Thymus (tissue), 11 donors: ENCODE results near the gene SLC19A2. TPM values are rescaled to one million over a fixed set of nuclear protein-coding genes. Genes with fewer than 3 reads are reported as not detected.
"Not testable (repeated sequence)": the region's sequence is repeated elsewhere in the genome, so short reads cannot be mapped to it uniquely, and the experiment has no call there.

Source experiments
- DNase-seq, 9 donors: peaks; one replicate each; pipeline ENCODE4 v3.0.0-alpha.2; 2013; ENCODE audit warnings: low spot score in 9 of 9, low read depth in 6 of 9, missing footprints in 1 of 9
- H3K27ac ChIP-seq, 2 donors: one replicate each; pipeline ENCODE4 v1.5.1; 2013; ENCODE audit warnings: control low read depth in 1 of 2, low read depth in 1 of 2, low read length in 1 of 2, mild to moderate bottlenecking in 1 of 2, moderate library complexity in 1 of 2
- H3K27me3 ChIP-seq, 2 donors: one replicate each; pipeline ENCODE4 v1.5.1; 2013; ENCODE audit warnings: low read length in 1 of 2; ENCODE audit not compliant: control insufficient read depth in 2 of 2, insufficient read depth in 1 of 2
- H3K36me3 ChIP-seq, 2 donors: one replicate each; pipeline ENCODE4 v1.5.1; 2013; ENCODE audit warnings: low read length in 1 of 2, mild to moderate bottlenecking in 1 of 2, moderate library complexity in 1 of 2; ENCODE audit not compliant: control insufficient read depth in 2 of 2, insufficient read depth in 2 of 2
- H3K4me1 ChIP-seq, 2 donors: one replicate each; pipeline ENCODE4 v1.5.1; 2013; ENCODE audit warnings: low read length in 2 of 2; ENCODE audit not compliant: control insufficient read depth in 2 of 2, insufficient read depth in 2 of 2
- H3K4me3 ChIP-seq, 2 donors: one replicate each; pipeline ENCODE4 v1.5.1; 2013; ENCODE audit warnings: low read length in 2 of 2, control low read depth in 1 of 2, mild to moderate bottlenecking in 1 of 2
- H3K9me3 ChIP-seq, 2 donors: one replicate each; pipeline ENCODE4 v1.5.1; 2013; ENCODE audit warnings: low read length in 1 of 2, mild to moderate bottlenecking in 1 of 2; ENCODE audit not compliant: control insufficient read depth in 2 of 2, insufficient read depth in 1 of 2
- WGBS: extraction: QIAGEN DNeasy Blood & Tissue Kit; methylation state at CpG from one replicate; pipeline ENCODE4 v1.1.7; 2013; 5-methylcytosine and 5-hydroxymethylcytosine counted together
- polyA plus RNA-seq: library from polyadenylated mRNA; stranded (reverse); fragments of 200-250 nt; gene quantifications from one replicate; pipeline ENCODE4 v1.2.3, GENCODE V29; 2013
- total RNA-seq: library from RNA; stranded (reverse); fragments of 120-200 nt; gene quantifications from one replicate; pipeline ENCODE4 v1.2.4, GENCODE V29; 2013
- donor health status: healthy.

SLC19A2 gene
- total and polyA plus RNA-seq, 2 donors: 4.6 to 22.7 TPM

- WGBS: 96% methylated on average over 3 of the region's 3 CpGs
- H3K36me3 ChIP-seq: no peaks in the 10 kb centered on the region
Measured at GRCh38 chr1:169511316-169512005, 25.7 kb upstream of the SLC19A2 start.

GRCh38 chr1:169510060-169510459 lies 24.3 kb upstream of the SLC19A2 start:
- no peaks in the 10 kb centered on the region for H3K9me3 ChIP-seq
- H3K36me3 ChIP-seq: no peaks in the 10 kb centered on the region
- WGBS: 93% methylated on average over 4 of the region's 4 CpGs
- peaks cover 0 to 3% of the 10 kb centered on the region in 2 donors for H3K4me1 ChIP-seq
- no peak overlapping the region for H3K4me3 ChIP-seq
- H3K27ac ChIP-seq: no peak overlapping the region
- H3K27me3 ChIP-seq: no peaks in the 10 kb centered on the region
- no peak for DNase-seq

More at GRCh38 chr1:169511316-169512005, 25.7 kb upstream of the SLC19A2 start:
- Histone ChIP-seq H3K4me3 (no peak overlapping the region), H3K27me3 (no peaks in the 10 kb centered on the region), H3K9me3 (no peaks in the 10 kb centered on the region), H3K27ac (no peak overlapping the region), H3K4me1 (peaks cover 0 to 3% of the 10 kb centered on the region in 2 donors)
- DNase-seq: no peak

GRCh38 chr1:169509354-169509753 lies 23.6 kb upstream of the SLC19A2 start:
- WGBS: 96% methylated on average over 1 of the region's 1 CpG
- Histone ChIP-seq H3K27ac (peak overlapping the region in 1 of 2 donors; percentile 52), H3K27me3 (no peaks in the 10 kb centered on the region), H3K9me3 (no peaks in the 10 kb centered on the region), H3K36me3 (no peaks in the 10 kb centered on the region), H3K4me1 (peaks cover 0 to 3% of the 10 kb centered on the region in 2 donors), H3K4me3 (no peak overlapping the region)
- DNase-seq: no peak

- H3K9me3 ChIP-seq: no peaks in the 10 kb centered on the region
- DNase-seq: peak in 2 of 9 donors; percentile 14 to 40
- WGBS: 27% methylated on average over 3 of the region's 3 CpGs
- H3K27ac ChIP-seq: peak overlapping the region; percentile 10 to 59
- H3K4me1 ChIP-seq: peaks cover 0 to 3% of the 10 kb centered on the region in 2 donors
- no peaks in the 10 kb centered on the region for H3K27me3 ChIP-seq
- no peaks in the 10 kb centered on the region for H3K36me3 ChIP-seq
- H3K4me3 ChIP-seq: no peak overlapping the region
Measured at GRCh38 chr1:169508432-169509338, 22.9 kb upstream of the SLC19A2 start.

- 92% methylated on average over 2 of the region's 2 CpGs for WGBS
- Histone ChIP-seq H3K27me3 (no peaks in the 10 kb centered on the region), H3K4me1 (peaks cover 0 to 3% of the 10 kb centered on the region in 2 donors), H3K9me3 (no peaks in the 10 kb centered on the region), H3K36me3 (no peaks in the 10 kb centered on the region), H3K27ac (no peak overlapping the region), H3K4me3 (no peak overlapping the region)
- no peak for DNase-seq
Measured at GRCh38 chr1:169507413-169507812, 21.7 kb upstream of the SLC19A2 start.

GRCh38 chr1:169503601-169504000 lies 17.9 kb upstream of the SLC19A2 start:
- not testable (repeated sequence) for H3K9me3 ChIP-seq, H3K27me3 ChIP-seq, H3K27ac ChIP-seq, H3K4me1 ChIP-seq, H3K4me3 ChIP-seq, H3K36me3 ChIP-seq, DNase-seq
- 98% methylated on average over 2 of the region's 2 CpGs for WGBS

- Histone ChIP-seq H3K9me3 (no peaks in the 10 kb centered on the region), H3K36me3 (no peaks in the 10 kb centered on the region), H3K4me1 (no peaks in the 10 kb centered on the region), H3K27me3 (no peaks in the 10 kb centered on the region), H3K27ac (no peak overlapping the region), H3K4me3 (no peak overlapping the region)
- no peak for DNase-seq
Measured at GRCh38 chr1:169499807-169500206, 14.1 kb upstream of the SLC19A2 start.

GRCh38 chr1:169497317-169497716 lies 11.6 kb upstream of the SLC19A2 start:
- Histone ChIP-seq H3K27me3 (no peaks in the 10 kb centered on the region), H3K4me1 (no peaks in the 10 kb centered on the region), H3K27ac (no peak overlapping the region), H3K4me3 (no peak overlapping the region), H3K36me3 (no peaks in the 10 kb centered on the region), H3K9me3 (no peaks in the 10 kb centered on the region)
- WGBS: 98% methylated on average over 2 of the region's 2 CpGs
- no peak for DNase-seq

- 51% methylated on average over 2 of the region's 2 CpGs for WGBS
- no peak overlapping the region for H3K4me3 ChIP-seq
- no peaks in the 10 kb centered on the region for H3K4me1 ChIP-seq
- no peak overlapping the region for H3K27ac ChIP-seq
- DNase-seq: no peak
- H3K36me3 ChIP-seq: no peaks in the 10 kb centered on the region
- no peaks in the 10 kb centered on the region for H3K9me3 ChIP-seq
- H3K27me3 ChIP-seq: no peaks in the 10 kb centered on the region
Measured at GRCh38 chr1:169495916-169496315, 10.2 kb upstream of the SLC19A2 start.
